Cardiac fibroblast (primary cell): Measurements from ENCODE around the gene PGC.
A peak's percentile ranks its signal among the peaks of the same experiment; 100 is the strongest.

Experiments
- DNase-seq, 2 donors: peaks; one replicate each; pipeline versions ENCODE4 v3.0.0 to v3.0.0-alpha.2; 2010; ENCODE audit warnings: low read depth in 2 of 2
- H3K4me3 ChIP-seq, 2 donors: replicated peaks in 1 of 2; 1 replicate in 1 of 2; 2 replicates in 1 of 2; pipeline ENCODE4 v1.5.1; 2011; ENCODE audit warnings: low read depth in 2 of 2, low read length in 2 of 2, mild to moderate bottlenecking in 2 of 2, moderate library complexity in 1 of 2
- CTCF ChIP-seq: IDR thresholded peaks from one replicate; pipeline ENCODE4 v1.5.1; 2011; ENCODE audit warnings: low read depth, mild to moderate bottlenecking, low read length, inconsistent platforms

Gene PGC

GRCh38 chr6:41747256-41748101 is at the start of gene PGC:
Gene PGC (minus strand): TSS chr6:41747397. CDS start chr6:41747334, 63 bp downstream.
- peak in 1 of 2 donors; percentile 23 for DNase-seq
- H3K4me3 ChIP-seq, result no peak within 1 kb of the TSS
- TF ChIP-seq CTCF, result no peak

- no peak for TF ChIP-seq CTCF
- no peak for DNase-seq
- no peak overlapping the region for H3K4me3 ChIP-seq
Measured at GRCh38 chr6:41796474-41796873, 49.3 kb upstream of the PGC start.

GRCh38 chr6:41791984-41792383 is 44.8 kb upstream of the PGC start:
- no peak overlapping the region for H3K4me3 ChIP-seq
- no peak for DNase-seq
- no peak for TF ChIP-seq CTCF

GRCh38 chr6:41791305-41791704 is 44.1 kb upstream of the PGC start:
- no peak for DNase-seq
- no peak for TF ChIP-seq CTCF
- H3K4me3 ChIP-seq, result no peak overlapping the region

DNA sequence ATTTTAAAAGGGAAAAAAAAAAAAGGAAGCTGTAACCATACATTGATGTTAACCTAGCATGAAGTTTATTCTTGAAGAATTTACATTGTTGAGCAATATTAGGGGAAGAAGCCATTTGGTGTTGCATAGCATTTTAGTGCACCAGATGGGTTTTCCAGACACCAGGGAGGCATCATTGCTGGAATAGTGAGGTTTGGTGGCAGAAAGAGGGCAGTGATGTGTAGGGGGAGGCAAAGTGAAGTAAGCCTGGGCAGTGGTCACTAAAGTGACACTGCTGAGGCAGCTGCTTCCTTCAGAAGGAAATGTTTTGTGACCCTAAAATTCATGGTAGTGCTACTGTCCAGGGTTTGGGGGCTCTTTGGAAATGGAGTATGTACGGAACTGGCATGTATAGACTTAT is 42.8 kb upstream of the PGC start:
- no peak overlapping the region for H3K4me3 ChIP-seq
- TF ChIP-seq CTCF, result no peak
- DNase-seq, result no peak

DNA sequence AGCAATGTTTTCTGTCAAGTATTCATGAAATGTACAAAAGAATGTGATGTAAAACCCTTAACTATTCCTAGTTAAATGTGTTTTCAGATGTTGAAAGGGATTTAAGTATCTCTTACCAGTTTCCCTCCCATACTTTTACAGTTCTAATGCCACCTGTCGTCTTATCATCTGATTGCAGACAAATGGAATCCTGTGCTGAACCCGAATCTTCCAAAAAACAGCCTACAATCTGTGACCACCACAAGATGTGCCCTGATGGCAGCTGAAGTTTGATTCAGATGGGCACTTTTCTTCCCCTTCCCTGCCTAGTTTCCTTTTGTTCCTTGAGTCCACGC is 42.2 kb upstream of the PGC start:
- no peak for DNase-seq
- no peak for TF ChIP-seq CTCF
- no peak overlapping the region for H3K4me3 ChIP-seq
